Brain pericyte (primary cell): ENCODE data around the gene CILP2.

ENCODE experiments used
- DNase-seq: peaks from one replicate; pipeline ENCODE4 v3.0.0-alpha.2; 2012; ENCODE audit warnings: low read depth, low spot score

Gene CILP2

GRCh38 chr19:19504754-19505668 lies 33.1 kb upstream of the CILP2 start:
- no peak for DNase-seq

DNA sequence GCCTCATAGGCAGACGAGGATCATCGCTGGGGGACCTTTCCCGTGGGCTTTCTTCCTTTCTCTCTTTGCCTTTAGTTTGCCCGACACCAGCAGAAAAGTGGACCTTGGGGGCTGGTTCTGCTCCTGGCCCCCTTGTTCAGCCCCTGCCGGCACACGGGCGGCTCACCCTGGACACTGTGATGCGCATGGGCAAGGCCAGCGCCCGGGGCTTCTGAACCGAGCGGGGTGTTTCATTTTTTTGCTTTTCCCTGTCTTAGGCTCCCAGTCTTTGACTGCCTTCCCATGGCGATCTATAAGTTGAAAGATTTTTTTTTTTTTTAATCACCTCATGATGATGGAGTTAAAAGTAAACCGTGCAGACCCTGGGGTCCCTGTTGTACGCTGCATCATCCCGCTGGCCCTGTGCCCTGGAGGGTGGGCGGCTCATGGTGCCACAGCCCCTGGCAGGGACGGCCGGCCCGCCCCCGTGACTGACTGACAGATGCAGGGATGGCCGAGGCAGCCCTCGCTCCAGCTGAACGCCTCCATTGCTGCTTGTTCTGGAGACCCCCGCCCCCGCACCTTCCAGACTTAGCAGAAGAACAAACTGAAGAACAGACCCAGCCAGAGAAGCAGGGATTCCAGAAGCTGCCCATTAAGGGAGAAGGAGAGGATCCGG lies 32.3 kb upstream of the CILP2 start:
- no peak for DNase-seq

GRCh38 chr19:19506592-19506991 lies 31.5 kb upstream of the CILP2 start:
- DNase-seq = no peak

- DNase-seq = no peak
Measured at GRCh38 chr19:19507354-19507753, 30.7 kb upstream of the CILP2 start.

GRCh38 chr19:19508217-19508616 lies 29.8 kb upstream of the CILP2 start:
- no peak for DNase-seq

DNA sequence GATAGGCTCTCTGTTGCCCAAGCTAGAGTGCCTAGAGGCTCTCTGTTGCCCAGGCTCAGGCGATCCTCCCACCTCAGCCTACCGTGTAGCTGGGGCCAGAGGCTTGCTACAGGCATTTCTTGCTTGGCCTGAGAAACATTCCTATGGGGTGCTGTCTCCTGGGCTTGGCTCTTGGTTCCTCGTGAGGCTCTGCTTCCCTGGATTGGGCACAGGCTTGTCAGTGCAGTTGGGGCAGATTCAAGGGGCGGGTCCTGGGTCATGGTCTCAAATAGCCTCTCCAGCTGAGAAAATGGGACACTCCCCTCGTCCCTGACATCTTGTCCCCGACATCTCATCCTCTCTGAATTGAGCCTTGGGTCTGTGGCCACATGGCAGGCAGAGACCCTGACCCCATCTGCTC lies 27.6 kb upstream of the CILP2 start:
- DNase-seq = no peak

DNA sequence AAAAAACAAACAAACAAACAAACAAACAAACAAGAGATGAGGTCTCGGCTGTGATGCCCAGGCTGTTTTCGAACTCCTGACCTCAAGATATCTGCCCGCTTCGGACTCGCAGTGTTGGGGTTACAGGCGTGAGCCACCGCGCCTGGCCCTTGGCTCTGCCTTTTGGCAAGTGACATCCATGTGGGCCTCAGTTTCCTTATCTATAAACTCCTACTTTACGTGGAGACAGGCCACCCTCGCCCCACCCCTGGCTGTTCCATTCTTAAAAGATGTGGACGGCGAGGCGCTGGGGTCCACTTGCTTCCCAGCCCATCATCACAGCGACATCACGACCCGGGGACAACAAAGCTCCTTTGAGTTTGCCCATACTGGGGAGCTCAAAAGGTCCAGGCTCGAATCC lies 24.4 kb upstream of the CILP2 start:
- no peak for DNase-seq

DNA sequence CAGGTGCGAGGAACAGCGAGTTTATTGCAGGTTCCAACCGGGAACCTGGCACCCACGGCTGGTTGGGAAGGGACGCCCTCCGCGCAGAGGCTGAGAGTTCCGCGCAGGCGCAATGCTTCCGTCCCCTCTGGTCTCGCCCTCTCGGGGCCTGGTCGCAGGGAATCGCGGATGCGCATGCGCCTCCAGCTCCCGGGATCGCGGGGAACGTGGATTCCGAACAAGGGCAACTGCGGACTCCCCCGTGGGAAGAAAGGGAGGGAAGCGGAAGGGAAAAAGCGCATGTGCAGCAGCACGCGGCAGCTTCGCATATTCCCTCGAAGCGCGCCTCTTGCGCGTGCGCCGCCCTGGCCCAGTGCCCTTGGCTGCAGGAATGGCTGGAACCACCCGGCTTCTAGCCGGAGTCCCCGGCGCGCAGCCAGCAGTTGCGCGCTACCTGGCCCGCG lies 23.8 kb upstream of the CILP2 start:
- no peak for DNase-seq

DNA sequence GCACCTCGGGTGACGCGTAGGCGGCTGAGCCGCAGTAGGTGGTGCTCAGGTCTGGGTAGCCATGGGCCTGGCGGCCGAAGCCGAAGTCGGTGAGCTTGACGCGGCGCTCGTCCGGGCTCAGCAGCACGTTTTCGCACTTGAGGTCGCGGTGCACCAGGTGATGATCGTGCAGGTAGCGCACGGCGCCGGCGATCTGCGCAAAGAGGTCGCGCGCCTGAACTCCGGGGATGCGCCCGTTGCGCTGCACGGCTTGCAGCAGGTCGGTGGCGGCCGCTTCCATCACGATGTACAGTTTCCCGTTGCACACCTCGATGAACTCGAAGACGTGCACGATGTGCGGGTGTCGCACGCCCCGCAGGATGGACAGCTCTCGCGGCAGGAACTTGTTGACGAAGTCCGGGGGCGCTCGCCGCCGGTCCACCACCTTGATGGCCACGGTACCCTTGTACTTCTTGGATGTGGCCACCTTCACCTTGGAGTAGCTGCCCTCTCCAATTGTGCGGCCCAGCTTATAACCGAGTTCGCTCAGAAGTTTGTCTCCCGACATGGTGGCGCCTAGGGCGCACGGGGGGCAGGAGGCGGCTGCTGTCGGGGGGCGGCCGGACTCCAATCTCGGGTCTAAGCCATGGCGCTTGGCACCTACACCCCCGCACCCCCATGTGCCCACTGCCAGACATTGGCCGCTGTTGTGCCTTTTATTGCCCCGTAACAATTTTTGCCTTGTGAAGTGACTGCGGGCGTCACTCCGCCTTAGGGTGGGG lies 23.0 kb upstream of the CILP2 start, which contains the start of gene TSSK6:
Gene TSSK6, minus strand, starts transcription at position 668 of the 761 bp plus-strand sequence. Its CDS starts 121 bp downstream, at position 547.
- no peak for DNase-seq

GRCh38 chr19:19515642-19516519 lies 22.2 kb upstream of the CILP2 start, which contains the start of gene NDUFA13:
Gene NDUFA13 (plus strand): TSS chr19:19516225. CDS start chr19:19516239, 14 bp downstream.
- DNase-seq = peak; percentile 78

DNA sequence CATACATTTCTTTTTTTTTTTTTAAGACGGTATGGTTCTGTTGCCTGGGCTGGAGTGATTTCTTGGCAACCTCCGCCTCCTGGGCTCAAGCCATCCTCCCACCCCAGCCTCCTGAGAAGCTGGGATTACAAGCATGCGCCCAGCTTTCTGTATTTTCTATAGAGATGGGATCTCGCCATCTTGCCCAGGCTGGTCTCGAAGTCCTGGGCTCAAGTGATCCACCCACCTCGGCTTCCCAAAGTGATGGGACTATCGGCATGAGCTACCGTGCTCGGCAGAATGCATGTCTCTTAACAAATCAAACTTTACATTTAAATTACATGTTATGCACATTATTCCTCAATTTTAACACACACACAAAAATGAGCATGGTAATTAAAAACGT lies 20.8 kb upstream of the CILP2 start:
- no peak for DNase-seq

DNA sequence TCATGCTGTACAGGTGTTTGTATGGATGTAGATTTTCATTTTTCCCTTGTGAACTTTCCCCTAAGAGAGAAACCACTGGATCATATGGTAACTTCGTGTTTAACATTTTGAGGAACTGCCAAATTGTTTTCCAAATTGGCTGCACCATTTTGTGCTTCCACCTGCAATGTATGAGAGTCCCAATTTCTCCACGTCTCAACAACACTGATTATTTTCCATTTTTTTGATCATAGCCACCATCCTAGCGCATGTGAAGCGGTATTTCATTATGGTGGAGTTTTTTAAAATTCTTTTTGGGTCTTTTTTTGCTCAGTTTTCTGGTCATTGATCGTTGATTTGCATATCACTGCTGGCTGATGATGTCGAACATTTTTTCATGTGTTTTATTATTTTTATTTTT lies 17.1 kb upstream of the CILP2 start:
- no peak for DNase-seq

GRCh38 chr19:19523177-19523576 lies 14.9 kb upstream of the CILP2 start:
- DNase-seq = no peak

GRCh38 chr19:19524053-19524452 lies 14.0 kb upstream of the CILP2 start:
- no peak for DNase-seq

DNA sequence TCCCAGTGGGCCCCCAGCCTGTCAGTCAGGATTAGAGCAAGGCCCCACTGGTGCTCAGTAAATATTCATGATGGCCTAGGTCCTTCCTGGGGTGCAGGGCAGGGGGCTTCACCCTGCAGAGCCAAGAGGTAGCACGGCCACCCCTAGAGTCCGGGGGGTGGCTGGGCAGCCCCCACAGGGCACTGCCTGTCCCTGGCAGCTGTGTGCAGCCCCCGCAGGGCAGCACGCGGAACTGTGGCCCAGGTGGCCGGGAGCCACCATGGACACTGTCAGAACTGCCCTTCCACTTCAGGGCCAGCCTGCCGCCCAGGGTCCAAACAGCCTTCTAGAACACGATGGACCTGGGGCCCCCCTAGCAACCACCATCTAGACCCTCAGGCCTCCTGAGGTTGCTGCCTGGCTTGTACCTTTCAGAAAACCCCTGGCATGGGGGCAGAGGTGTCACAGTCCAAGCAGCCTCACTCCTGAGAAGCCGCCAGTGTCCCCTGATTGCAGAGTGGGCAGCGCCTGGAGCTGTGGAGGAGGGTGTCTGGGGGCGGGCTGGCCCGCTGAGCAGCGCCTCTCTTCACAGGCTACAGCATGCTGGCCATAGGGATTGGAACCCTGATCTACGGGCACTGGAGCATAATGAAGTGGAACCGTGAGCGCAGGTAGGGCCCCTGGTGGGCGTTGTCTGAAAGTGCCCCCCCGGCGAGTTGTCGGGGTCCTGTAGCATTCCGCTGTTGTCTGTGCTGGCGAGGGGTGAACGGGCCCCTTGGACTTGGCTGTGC lies 12.3 kb upstream of the CILP2 start:
- DNase-seq = no peak

DNA sequence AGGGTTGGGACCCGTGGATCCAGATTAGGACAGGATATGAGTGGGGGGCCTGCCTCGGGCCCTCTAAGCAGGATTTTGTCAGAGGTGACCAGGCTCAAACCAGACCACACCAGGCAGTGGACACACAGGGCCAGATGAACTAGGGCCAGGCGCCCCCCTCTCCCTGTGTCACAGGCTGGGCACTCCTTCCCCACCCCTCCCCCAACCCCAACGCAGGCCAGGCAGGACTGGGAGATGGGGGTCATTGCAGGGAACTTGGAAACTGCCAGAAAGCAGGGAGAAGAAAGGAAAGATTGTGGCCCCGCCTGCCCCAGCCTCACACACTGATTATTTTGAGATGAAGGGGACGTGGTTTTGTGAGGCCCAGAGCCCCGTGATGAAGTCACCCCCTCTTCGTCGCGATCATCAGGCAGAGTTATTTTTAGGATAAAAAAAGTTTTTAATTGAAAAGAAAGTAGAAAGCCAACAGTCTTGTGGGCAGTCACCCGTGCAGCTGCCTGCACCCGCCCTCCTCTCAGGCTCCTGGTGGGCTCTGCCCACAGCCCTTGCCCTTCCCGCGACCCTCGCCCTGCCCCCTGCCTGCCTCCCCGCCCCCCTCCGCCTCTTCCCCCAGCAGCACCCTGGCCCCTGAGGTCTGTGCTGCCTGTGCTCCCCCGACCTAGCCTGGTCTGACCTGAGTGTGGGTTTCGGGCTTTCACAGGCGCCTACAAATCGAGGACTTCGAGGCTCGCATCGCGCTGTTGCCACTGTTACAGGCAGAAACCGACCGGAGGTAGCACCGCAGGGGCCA lies 11.3 kb upstream of the CILP2 start:
- no peak for DNase-seq

DNA sequence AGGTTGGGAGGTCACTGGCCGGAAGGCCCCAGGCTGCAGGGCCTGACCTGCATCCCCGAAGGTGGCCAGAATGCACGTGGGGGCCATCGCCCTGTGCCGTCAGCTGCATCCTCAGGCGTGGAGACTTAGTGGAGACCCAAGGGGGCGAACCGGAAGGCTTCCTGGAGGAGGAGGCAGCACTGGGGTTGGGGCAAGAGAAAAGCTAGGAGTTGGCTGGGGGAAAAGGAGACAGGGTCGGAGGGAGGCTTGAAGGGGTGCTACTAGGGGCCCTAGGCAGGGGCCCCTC lies 10.8 kb upstream of the CILP2 start:
- no peak for DNase-seq

DNA sequence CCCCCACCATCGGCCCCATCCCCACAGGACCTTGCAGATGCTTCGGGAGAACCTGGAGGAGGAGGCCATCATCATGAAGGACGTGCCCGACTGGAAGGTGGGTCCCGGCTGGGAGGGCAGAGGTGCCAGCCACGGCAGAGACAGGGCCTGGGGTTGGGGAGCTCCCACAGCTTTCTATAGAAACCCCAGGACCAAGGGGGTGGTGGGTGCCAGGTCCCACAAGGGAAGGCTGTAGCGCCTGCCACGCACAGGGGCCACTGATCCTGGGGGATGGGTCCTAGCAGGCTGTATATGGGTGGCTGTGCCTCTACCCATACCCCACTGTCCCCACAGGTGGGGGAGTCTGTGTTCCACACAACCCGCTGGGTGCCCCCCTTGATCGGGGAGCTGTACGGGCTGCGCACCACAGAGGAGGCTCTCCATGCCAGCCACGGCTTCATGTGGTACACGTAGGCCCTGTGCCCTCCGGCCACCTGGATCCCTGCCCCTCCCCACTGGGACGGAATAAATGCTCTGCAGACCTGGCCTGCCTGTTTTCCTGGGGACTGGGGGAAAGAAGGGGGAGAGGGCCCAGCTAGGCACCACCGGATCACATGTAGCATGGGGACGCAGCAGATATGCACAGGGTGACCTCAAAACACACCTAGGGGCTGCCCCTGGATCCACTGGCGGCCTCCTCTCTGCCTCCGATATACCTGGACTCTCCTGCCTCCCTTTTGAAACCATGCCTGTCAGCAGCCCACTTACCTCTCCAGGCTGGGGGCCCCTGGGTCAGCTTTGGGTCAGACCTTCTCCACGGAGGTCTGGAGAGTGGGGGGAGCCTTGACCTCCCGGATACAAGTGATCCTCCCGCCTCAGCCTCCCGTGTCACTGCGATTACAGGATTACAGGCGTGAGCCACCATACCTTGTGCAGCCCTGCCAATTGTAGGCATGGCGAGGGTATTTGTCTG lies 10.1 kb upstream of the CILP2 start:
- DNase-seq = no peak
